Ishikawa (cell line): ENCODE data around the gene KSR2.

ENCODE experiments used
- CEBPB ChIP-seq: IDR thresholded peaks from 2 replicates; pipeline ENCODE4 v1.6.1; 2012
- CREB1 ChIP-seq: IDR thresholded peaks from 2 replicates; pipeline ENCODE4 v1.6.1; 2012; ENCODE audit warnings: low read depth
- EGR1 ChIP-seq: IDR thresholded peaks from 2 replicates; pipeline ENCODE4 v1.6.1; 2012
- EP300 ChIP-seq: IDR thresholded peaks from 2 replicates; pipeline ENCODE4 v1.6.1; 2012; ENCODE audit warnings: borderline replicate concordance
- NFIC ChIP-seq: IDR thresholded peaks from 2 replicates; pipeline ENCODE4 v1.6.1; 2012
- RAD21 ChIP-seq: IDR thresholded peaks from 2 replicates; pipeline ENCODE4 v1.6.1; 2012; ENCODE audit warnings: low read depth
- TAF1 ChIP-seq: IDR thresholded peaks from 2 replicates; pipeline ENCODE4 v1.6.1; 2012; ENCODE audit warnings: low read depth, mild to moderate bottlenecking
- TCF12 ChIP-seq: IDR thresholded peaks from 2 replicates; pipeline ENCODE4 v1.6.1; 2012; ENCODE audit warnings: low read depth
- YY1 ChIP-seq: IDR thresholded peaks from 2 replicates; pipeline ENCODE4 v1.6.1; 2012; ENCODE audit warnings: low read depth
- ZBTB7A ChIP-seq: IDR thresholded peaks from 2 replicates; pipeline ENCODE4 v1.6.1; 2012; ENCODE audit warnings: low read depth
- TF ChIP-seq, protein P1 (sequence below): IDR thresholded peaks from 2 replicates; pipeline ENCODE4 v1.6.1; 2012; ENCODE audit warnings: low read depth, mild to moderate bottlenecking

DNA sequence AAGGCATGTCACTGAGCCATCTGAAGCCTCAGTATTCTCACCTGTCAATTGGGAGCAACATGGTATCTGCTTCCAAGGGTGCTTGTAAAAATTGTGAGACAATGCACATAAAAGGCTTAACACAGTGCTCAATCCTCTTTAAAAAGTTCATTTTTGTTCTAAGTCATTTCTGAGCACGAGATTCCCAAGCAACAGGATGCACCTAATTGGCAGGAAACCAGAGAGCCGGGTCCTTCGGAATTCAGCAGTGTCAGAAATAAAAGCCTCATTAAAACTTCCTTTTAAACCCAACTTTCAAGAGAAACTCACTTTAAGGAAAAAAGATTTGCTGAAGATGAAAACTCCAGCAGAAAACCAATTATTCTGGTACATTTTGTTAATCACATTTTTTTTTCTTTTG, 494.9 kb downstream of the KSR2 start:
- no peak for TF ChIP-seq EP300
- TF ChIP-seq RAD21: no peak
- no peak for TF ChIP-seq CEBPB
- TF ChIP-seq NFIC: no peak
- TF ChIP-seq, protein P1, sequence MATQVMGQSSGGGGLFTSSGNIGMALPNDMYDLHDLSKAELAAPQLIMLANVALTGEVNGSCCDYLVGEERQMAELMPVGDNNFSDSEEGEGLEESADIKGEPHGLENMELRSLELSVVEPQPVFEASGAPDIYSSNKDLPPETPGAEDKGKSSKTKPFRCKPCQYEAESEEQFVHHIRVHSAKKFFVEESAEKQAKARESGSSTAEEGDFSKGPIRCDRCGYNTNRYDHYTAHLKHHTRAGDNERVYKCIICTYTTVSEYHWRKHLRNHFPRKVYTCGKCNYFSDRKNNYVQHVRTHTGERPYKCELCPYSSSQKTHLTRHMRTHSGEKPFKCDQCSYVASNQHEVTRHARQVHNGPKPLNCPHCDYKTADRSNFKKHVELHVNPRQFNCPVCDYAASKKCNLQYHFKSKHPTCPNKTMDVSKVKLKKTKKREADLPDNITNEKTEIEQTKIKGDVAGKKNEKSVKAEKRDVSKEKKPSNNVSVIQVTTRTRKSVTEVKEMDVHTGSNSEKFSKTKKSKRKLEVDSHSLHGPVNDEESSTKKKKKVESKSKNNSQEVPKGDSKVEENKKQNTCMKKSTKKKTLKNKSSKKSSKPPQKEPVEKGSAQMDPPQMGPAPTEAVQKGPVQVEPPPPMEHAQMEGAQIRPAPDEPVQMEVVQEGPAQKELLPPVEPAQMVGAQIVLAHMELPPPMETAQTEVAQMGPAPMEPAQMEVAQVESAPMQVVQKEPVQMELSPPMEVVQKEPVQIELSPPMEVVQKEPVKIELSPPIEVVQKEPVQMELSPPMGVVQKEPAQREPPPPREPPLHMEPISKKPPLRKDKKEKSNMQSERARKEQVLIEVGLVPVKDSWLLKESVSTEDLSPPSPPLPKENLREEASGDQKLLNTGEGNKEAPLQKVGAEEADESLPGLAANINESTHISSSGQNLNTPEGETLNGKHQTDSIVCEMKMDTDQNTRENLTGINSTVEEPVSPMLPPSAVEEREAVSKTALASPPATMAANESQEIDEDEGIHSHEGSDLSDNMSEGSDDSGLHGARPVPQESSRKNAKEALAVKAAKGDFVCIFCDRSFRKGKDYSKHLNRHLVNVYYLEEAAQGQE: no peak
- TF ChIP-seq YY1: no peak
- no peak for TF ChIP-seq EGR1
- no peak for TF ChIP-seq ZBTB7A
- TF ChIP-seq TAF1: no peak
- no peak for TF ChIP-seq TCF12
- TF ChIP-seq CREB1: no peak
